Activated CD8-positive, alpha-beta memory T cell treated with anti-CD3 and anti-CD28 coated beads for 24 hours (primary cell): ENCODE measurements around the gene TYW1.
A peak's percentile ranks its signal among the peaks of the same experiment; 100 is the strongest.
"Not testable (repeated sequence)": the region's sequence is repeated elsewhere in the genome, so short reads cannot be mapped to it uniquely, and the experiment has no call there.

Source experiments
- DNase-seq: peaks from one replicate; pipeline ENCODE4 v3.0.0-alpha.2; 2020

The TYW1 gene

DNA sequence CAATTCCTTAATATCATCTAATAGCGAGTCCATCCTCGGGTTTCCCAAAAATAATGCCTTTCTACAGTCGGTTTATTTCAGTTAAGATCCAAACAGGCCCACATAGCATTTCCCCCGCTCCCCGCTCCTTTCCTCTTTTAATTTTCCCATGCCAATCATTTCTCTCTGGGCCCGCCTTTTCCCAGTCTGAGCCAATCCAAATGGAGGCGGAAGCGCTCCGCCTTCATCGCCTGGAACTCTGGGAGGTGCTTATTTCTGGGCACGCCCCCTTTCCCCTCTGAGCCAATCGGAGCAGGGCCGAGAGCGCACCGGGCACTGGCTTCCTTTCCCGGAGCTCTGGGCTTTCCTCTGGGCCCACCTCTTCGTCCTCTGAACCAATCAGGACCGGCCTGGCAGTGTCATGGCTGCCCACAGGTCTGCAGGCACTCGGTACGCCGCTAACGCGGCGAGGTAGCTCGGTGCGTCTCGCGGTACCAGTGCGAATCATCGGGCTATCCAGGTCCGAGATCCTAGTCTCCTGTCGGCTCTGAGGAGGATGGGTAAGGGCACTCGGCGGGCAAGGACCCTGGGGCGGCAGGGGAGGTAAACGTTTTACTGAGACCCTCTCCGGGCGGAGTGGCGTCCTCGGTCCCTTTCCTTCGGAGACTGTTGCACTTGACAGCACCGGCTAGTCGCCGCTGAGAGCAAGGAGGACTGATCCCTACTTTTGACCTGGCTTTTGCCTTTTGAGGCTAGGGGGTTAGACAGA, at the start of gene TYW1:
Gene TYW1 (plus strand): TSS at position 390 of the 748 bp plus-strand sequence. CDS start 146 bp downstream, at position 536.
- DNase-seq, result peak; percentile 99

DNA sequence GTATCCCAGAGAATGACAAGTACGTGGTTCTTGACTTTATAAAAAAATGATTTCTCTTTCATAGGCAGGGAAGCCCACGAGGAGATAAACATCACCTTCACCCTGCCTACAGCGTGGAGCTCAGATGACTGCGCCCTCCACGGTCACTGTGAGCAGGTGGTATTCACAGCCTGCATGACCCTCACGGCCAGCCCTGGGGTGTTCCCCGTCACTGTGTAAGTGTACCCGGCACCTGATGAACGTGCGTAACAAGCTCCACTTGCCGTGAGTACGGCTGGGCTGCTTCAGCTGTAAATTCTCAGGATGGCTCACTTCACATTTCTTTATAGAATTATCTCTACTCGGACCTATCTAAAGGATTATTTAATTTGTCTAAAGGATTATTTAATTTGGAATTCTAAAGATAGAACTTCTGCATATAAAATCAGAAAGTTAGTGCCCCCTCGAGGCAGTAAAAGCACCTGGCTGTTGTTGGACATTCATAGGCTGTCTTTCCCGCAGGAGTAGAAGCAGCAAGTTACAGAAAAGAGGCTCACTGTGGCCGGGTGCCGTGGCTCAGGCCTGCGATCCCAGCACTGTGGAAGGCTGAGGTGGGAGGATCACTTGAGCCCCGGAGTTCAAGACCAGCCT, 48.0 kb upstream of the TYW1 start:
- DNase-seq, result no peak

DNA sequence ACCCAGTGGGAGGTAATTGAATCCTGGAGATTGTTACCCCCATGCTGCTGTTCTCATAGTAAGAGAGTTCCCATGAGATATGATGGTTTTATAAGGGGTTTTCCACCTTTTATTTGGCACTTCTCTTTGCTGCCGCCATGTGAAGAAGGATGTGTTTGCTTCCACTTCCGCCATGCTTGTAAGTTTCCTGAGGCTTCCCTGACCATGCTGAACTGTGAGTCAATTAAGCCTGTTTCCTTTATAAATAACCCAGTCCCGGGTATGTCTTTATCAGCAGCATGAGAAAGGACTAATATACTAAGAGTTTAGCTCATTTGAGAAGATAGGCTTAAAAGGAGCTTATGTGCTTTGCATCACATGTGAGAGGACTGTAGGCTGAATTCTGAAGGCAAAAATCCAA, 46.3 kb upstream of the TYW1 start:
- no peak for DNase-seq

DNA sequence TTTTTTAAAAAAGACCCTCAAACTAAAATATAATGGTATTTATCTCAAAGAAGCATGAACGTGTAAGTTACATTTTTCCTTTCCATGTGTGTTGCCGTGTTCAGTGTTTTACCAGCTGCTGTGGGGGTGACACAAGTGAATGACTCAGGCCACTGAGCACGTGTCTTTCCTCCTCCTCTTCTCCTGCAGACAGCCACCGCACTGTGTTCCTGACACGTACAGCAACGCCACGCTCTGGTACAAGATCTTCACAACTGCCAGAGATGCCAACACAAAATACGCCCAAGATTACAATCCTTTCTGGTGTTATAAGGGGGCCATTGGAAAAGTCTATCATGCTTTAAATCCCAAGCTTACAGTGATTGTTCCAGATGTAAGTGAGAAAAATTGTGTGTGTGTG, 45.9 kb upstream of the TYW1 start:
- no peak for DNase-seq

DNA sequence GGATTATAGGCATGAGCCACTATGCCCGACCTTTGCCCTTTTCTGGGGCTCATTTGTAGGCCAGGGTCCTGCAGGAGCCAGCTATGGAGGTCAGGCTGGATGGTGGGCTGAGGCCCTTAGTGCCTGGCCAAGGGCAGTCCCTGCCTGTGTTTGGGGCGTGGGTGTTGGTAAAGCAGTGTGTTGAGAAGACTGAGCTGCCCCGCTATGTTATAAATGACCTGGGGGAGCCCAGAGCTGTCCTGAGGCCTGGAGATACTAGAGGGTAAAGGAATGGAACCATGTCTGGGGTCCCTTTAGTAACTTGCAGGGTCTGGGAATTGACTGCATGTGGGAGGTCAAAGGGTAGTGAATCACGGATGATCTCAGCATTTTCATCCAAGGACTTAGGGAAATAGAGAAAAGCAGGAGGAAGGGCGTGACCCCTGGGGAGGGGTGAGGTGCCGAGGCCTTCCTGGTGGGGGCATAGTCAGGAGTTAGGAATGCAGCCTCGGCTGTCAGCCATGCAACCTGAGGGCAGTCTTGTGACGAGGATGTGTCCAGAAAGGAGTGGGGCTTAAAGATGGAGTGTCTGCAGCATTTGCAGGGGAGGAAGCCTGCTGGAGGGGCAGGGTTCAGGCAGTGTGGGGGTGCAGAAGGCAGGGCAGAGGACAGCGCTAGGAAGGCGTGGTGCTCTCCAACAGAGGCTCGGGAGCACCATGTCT, 44.1 kb upstream of the TYW1 start:
- DNase-seq, result no peak

- no peak for DNase-seq
These were observed 43.6 kb upstream of the TYW1 start for GRCh38 chr7:66953044-66953427.

- no peak for DNase-seq
These were observed 38.9 kb upstream of the TYW1 start for GRCh38 chr7:66957595-66958290.

DNA sequence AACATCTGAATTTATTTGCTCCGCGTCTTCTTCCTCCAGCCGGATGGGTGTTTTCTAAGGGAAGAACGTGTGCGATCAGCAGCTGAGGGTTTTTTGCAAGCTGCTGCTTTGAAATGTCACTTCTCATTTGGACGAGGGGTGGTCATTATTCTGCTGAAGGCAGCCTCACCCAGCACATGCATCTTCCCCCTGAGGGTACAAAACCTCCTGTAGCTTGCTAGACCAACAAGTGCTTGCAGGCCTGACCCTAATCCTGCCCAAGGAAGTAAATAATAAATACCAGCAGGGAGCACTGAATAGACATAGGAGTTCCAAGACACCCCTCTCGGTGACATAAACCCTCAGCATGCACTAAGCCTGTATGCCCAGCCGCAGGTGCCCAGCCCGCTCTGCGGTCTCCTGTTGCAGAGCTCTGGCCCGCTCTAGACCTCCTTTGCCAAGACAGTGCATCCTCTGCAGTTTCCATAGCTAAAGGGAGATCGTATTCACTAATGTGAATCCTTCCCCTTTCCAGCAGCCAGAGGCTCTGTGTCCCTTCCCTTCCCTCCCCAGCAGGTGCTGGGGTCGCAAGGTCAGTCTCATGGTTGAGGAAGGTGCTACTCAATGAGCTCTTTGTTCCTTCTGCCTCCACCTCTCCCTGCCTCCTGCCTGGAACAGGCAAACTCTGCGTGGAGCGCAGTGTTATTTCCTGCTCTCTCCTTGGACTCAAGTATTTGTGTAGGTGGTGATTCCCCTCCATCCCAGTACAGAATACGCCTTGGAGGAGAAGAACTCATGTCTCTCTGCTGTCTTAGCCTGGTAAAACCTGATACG, 37.9 kb upstream of the TYW1 start:
- no peak for DNase-seq

DNA sequence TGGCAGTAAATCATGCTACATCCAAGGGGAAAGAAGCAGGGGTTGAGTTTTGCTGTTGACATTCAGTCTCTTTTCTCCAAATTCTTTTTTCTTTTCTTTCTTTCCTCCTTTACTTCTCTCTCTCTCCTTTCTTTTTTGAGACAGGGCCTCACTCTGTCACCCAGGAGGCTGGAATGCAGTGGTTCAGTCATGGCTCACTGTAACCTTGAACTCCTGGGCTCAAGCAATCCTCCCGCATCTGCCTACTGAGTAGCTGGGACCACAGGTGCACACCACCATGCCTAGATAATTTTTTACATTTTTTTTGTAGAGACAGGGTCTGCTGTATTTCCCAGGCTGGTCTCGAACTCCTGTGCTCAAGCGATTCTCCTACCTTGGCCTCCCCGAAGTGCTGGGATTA, 36.4 kb upstream of the TYW1 start:
- no peak for DNase-seq

GRCh38 chr7:66961096-66961495, 35.5 kb upstream of the TYW1 start:
- DNase-seq, result no peak

DNA sequence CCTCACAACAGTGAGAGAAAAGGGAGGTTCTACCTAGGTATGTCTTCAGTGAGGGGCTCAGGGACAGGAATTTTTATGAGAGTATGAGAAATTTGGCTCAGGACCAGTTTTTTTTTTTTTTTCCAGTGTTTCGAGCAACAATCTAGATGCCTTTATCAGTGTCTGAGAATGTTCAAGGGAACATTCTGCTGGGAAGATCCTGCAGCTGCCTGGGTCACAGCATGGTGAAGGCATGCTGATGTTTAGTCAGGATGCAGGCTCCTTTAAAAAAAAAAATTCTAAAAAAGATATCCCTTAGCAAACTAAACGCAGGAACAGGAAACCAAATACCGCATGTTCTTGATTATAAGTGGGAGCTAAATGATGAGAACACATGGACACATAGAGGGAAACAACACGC, 32.2 kb upstream of the TYW1 start:
- no peak for DNase-seq

- DNase-seq, result no peak
These were observed 29.6 kb upstream of the TYW1 start for GRCh38 chr7:66967029-66967428.

DNA sequence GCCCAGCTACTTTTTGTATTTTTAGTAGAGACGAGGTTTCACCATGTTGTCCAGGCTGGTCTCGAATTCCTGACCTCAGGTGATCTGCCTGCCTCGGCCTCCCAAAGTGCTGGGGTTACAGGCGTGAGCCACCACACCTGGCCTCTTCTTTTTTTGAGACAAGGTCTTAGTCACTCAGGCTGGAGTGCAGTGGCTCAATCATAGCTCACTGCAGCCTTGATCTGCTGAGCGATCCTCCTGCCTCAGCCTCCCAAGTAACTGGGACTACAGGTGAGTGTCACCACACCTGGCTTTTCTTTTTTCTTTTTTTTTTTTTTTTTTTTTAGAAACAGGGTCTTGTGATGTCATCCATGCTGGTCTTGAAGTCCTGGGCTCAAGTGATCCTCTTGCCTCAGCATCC, 27.6 kb upstream of the TYW1 start:
- DNase-seq, result not testable (repeated sequence)

DNA sequence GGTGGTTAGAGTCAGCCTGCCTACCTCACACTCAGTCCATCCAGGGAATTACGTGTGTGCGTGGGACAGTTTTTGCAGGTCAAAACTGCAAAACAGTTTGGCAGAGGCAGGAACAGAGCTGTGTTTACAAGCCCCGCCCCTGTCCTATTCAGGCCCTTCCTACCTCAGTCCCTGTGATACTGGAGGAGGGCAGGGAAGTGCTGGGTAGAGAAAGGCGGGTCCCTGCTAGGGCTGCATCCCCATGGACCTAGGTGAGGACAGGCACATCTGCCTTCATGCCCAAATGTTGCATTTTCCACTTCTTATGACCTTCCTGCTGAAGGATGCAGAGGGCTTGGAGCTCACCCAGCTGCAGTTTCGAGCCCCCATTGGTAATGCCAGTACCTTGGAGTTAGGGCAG, 26.3 kb upstream of the TYW1 start:
- no peak for DNase-seq

- no peak for DNase-seq
These were observed 21.5 kb upstream of the TYW1 start for GRCh38 chr7:66974986-66975590.

DNA sequence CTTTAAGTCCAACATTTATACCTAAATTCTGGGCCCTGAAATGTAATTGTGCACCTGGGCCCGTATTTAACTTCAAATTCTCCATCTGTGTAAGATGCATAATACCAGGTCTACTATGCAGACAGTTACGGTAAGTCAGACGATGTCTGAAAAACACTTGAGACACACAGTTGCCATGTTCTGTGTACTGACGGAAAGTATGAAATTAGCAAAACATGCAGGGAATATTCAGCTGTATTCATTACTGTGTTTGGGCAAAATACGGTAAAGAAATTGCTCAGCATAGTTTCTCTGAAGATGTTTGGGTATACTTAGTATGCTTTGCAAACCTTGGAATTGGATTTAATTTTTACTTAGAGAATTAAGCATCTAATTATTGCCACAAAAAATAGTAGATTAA, 18.3 kb upstream of the TYW1 start:
- not testable (repeated sequence) for DNase-seq

DNA sequence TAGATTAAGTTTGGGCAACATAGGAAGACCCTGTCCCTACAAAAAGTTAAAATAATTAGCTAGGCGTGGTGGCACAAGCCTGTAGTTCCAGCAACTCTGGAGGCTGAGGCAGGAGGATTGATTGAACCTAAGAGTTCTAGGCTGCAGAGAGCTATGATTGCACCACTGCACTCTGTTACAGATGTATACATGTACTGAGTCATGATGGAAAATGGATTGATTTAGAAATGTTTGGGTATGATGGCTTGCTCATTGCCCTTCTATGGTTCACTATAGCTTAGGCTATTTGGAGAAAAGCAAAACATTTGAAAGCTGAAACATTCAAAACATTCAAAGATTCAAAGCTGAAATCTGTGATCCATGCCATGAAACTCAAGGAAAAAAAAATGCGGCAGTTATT, 17.6 kb upstream of the TYW1 start:
- DNase-seq, result not testable (repeated sequence)

- not testable (repeated sequence) for DNase-seq
These were observed 16.3 kb upstream of the TYW1 start for GRCh38 chr7:66980336-66980735.

DNA sequence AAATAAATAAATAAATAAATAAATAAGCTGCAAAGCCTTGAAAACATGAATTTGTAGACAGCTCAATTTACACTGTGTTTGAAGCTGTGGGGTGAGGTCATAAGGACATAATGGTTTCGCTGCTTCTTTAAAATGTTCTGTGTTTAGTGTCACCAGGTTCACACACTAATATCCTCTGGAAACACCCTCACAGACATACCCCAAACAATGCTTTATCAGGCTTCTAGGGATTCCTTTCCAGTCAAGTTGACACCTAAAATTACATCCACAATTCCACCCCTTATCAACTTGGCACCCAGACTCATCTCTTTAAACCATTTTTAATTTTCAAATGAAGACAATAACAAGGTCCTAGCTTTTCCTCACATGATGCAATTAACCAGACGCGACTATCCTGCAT, 7.1 kb upstream of the TYW1 start:
- DNase-seq, result not testable (repeated sequence)

DNA sequence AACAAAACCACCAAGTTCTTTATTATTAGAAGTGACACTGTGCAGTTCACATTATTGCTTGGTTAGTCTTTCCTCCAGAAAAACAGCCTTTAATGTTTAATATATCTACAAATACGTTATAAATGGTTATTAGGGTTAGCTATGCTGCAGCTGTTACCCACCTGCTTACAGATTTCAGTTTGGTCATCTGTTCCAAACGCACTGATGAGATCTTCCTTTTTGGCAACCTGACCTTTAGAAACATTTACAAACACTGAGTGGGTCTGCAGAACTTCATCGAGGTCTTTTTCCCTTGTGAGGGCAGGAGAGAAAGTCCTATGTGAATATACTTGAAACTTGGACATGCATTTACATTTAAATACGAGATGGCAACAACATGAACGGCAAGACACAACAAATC, 2.6 kb upstream of the TYW1 start:
- not testable (repeated sequence) for DNase-seq

- peak; percentile 69 for DNase-seq
These were observed 2.0 kb upstream of the TYW1 start for GRCh38 chr7:66994691-66995049.
